ENCODE measurements around the gene AQP2.

Gene AQP2

GRCh38 chr12:49964849-49965624 is 14.5 kb downstream of the AQP2 start:
- DNase-seq (ENCODE audit: low spot score) = no peak
- in situ Hi-C loops (cut with MboI; ENCODE audit: low pct_unique_long_range_greater_than_20kb, low sequenced_read_pairs, unreplicated experiment) = loop anchor here (10.0 kb wide), 1 partner anchor 90 kb away; the partner anchor contains the start of gene ASIC1
- TF ChIP-seq, protein P1, sequence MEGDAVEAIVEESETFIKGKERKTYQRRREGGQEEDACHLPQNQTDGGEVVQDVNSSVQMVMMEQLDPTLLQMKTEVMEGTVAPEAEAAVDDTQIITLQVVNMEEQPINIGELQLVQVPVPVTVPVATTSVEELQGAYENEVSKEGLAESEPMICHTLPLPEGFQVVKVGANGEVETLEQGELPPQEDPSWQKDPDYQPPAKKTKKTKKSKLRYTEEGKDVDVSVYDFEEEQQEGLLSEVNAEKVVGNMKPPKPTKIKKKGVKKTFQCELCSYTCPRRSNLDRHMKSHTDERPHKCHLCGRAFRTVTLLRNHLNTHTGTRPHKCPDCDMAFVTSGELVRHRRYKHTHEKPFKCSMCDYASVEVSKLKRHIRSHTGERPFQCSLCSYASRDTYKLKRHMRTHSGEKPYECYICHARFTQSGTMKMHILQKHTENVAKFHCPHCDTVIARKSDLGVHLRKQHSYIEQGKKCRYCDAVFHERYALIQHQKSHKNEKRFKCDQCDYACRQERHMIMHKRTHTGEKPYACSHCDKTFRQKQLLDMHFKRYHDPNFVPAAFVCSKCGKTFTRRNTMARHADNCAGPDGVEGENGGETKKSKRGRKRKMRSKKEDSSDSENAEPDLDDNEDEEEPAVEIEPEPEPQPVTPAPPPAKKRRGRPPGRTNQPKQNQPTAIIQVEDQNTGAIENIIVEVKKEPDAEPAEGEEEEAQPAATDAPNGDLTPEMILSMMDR (IDR thresholded peaks at IDR 0.05; ENCODE audit: extremely low read depth, insufficient read depth, missing control alignments) = no peak

DNA sequence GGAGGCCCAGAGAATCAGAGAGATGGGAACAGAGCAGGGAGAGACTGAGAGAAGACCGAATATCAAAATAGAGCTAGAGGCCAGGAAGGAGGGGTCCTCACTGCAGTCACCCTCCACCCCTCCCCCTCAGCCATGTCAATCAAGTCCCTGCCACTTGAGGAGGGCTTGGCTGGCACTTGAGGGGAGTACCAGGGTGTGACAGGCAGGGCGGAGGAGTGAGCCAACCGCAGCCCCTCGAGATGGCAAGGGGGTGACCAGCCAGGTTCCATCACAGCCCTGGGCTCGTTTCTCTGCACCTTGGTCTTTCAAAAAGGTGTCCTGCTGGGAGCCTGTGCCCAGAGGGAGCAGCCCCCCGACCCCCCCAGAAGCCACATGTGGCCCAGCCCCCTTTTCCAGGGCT is 15.3 kb downstream of the AQP2 start:
- TF ChIP-seq, protein P1 (IDR thresholded peaks at IDR 0.05; ENCODE audit: extremely low read depth, insufficient read depth, missing control alignments) = no peak
- no peak for DNase-seq (ENCODE audit: low spot score)
- in situ Hi-C loops (cut with MboI; ENCODE audit: low pct_unique_long_range_greater_than_20kb, low sequenced_read_pairs, unreplicated experiment) = loop anchor here (10.0 kb wide), 1 partner anchor 89 kb away; the partner anchor contains the start of gene ASIC1

GRCh38 chr12:49966511-49967041 is 16.0 kb downstream of the AQP2 start:
- DNase-seq (ENCODE audit: low spot score) = no peak
- in situ Hi-C loops (cut with MboI; ENCODE audit: low pct_unique_long_range_greater_than_20kb, low sequenced_read_pairs, unreplicated experiment) = loop anchor here (10.0 kb wide), 1 partner anchor 88 kb away; the partner anchor contains the start of gene ASIC1

DNA sequence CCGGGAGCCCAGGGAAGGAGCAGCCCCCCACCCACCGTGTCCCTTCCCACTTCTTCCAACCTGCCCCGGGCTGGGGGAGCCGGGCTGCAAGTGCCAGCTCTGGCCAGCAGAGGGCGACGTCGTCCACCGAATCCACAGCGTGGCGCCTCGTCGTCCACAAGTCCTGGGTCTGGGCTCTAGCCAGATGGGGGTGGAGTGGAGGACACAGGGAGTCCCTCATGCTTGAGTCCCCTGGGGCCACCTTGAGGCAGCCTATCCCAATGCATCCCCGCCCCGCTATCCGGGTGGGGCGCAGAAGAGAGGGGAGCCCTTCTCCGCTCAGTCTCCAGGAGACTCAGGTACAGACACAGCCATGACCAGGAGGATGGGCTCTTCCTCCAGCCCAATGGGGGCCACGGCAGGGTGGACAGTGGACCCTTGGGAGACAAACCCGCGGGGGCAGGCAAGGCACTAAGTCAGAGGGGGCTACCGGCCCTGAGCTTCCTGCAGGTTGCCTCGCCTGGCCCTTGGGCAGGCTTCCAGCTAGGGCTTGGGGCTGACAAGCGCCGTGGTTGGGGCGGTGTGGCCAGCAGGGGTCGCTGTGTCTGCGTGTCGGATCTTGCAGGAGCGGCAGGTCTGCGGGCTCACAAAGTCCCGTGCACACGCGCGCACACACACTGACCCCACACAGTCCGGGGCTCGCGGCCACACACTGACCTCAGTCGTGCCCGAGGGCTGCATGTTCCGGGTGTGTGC is 16.7 kb downstream of the AQP2 start:
- in situ Hi-C loops (cut with MboI; ENCODE audit: low pct_unique_long_range_greater_than_20kb, low sequenced_read_pairs, unreplicated experiment) = loop anchor here (10.0 kb wide), 1 partner anchor 88 kb away; the partner anchor contains the start of gene ASIC1
- TF ChIP-seq, protein P1 (IDR thresholded peaks at IDR 0.05; ENCODE audit: extremely low read depth, insufficient read depth, missing control alignments) = peak; percentile 99
- peak; percentile 92 for DNase-seq (ENCODE audit: low spot score)

More at GRCh38 chr12:49966511-49967041, 16.0 kb downstream of the AQP2 start:
- TF ChIP-seq, protein P1 (IDR thresholded peaks at IDR 0.05; ENCODE audit: extremely low read depth, insufficient read depth, missing control alignments) = peak; percentile 8

DNA sequence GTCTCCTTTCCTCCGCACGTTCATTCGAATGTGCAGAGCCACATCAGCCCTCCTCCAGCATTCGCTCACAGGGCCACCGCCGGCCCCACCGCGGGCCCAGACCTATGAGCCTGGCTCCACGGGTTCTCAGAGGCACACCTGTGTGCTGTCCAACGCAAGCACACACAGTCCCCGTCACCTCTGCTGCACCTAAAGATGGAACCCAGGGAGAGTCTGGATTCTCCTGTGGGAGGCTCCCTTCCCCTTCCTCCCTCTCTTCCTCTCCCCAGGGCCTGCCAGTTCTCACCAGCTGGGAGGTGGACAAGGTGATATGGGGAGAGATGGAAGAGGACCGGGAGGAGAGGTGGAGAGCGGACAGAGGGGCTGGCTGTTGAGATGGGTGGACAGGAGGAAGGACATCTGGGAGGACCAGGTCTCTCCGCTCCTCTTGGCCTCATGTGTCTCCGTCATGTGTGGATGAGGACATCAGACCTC is 17.3 kb downstream of the AQP2 start:
- no peak for DNase-seq (ENCODE audit: low spot score)
- in situ Hi-C loops (cut with MboI; ENCODE audit: low pct_unique_long_range_greater_than_20kb, low sequenced_read_pairs, unreplicated experiment) = loop anchor here (10.0 kb wide), 1 partner anchor 87 kb away; the partner anchor contains the start of gene ASIC1
- TF ChIP-seq, protein P1 (IDR thresholded peaks at IDR 0.05; ENCODE audit: extremely low read depth, insufficient read depth, missing control alignments) = no peak

DNA sequence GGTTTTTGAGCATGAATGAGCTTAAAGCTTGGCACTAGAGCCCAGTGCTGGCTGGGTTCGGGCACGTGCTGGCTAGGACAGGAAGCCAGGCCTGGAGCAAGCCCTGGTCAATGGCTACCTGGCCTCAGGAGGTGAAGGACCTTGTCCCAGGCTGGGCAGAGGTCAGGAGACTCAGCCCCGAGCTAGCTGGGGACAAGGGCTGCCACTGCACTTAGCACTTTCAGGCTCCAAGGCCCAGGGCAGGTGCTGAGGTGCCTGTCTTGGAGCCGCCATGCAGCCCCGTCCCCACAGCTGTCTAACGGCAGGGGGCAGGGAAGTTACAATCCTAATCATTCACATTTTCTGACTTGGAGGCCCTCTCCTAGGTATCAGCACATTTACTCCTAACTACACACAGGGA is 17.9 kb downstream of the AQP2 start:
- in situ Hi-C loops (cut with MboI; ENCODE audit: low pct_unique_long_range_greater_than_20kb, low sequenced_read_pairs, unreplicated experiment) = loop anchor here (10.0 kb wide), 1 partner anchor 86 kb away; the partner anchor contains the start of gene ASIC1

More for the DNA sequence above, 17.9 kb downstream of the AQP2 start:
- TF ChIP-seq, protein P1 (IDR thresholded peaks at IDR 0.05; ENCODE audit: extremely low read depth, insufficient read depth, missing control alignments) = no peak
- no peak for DNase-seq (ENCODE audit: low spot score)
